Aorta (tissue), 5 donors: ENCODE measurements around the gene ZC3H7B. TPM values are rescaled to one million over a fixed set of nuclear protein-coding genes. Genes with fewer than 3 reads are reported as not detected.

Source experiments
- ATAC-seq: fragments of 200-7000 bp; cut with Tn5 transposase; one replicate; pipeline ENCODE4 v1.9.1; 2022; ENCODE audit warnings: moderate library complexity; ENCODE audit not compliant: low FRiP score
- DNase-seq, 2 donors: peaks; one replicate each; pipeline ENCODE4 v3.0.0-alpha.2; 2020
- H3K27ac ChIP-seq, 2 donors: one replicate each; pipeline ENCODE4 v1.5.1; 2013; ENCODE audit warnings: low read length in 2 of 2, mild to moderate bottlenecking in 2 of 2, moderate library complexity in 2 of 2, control low read depth in 1 of 2, inconsistent platforms in 1 of 2, low read depth in 1 of 2
- H3K27me3 ChIP-seq, 2 donors: one replicate each; pipeline ENCODE4 v1.6.1; 2013; ENCODE audit warnings: control low read depth in 1 of 2, low read length in 1 of 2, mild to moderate bottlenecking in 1 of 2, moderate library complexity in 1 of 2; ENCODE audit not compliant: insufficient read depth in 2 of 2, control insufficient read depth in 1 of 2
- H3K36me3 ChIP-seq, 2 donors: one replicate each; pipeline ENCODE4 v1.6.1; 2013; ENCODE audit warnings: control low read depth in 1 of 2, low read length in 1 of 2, mild to moderate bottlenecking in 1 of 2; ENCODE audit not compliant: insufficient read depth in 2 of 2, control insufficient read depth in 1 of 2
- H3K4me1 ChIP-seq, 2 donors: one replicate each; pipeline ENCODE4 v1.6.1; 2013; ENCODE audit warnings: low read length in 2 of 2, control low read depth in 1 of 2, mild to moderate bottlenecking in 1 of 2, moderate library complexity in 1 of 2; ENCODE audit not compliant: insufficient read depth in 2 of 2, control insufficient read depth in 1 of 2
- H3K4me3 ChIP-seq, 2 donors: one replicate each; pipeline ENCODE4 v1.5.1; 2013; ENCODE audit warnings: low read length in 2 of 2, control low read depth in 1 of 2, mild to moderate bottlenecking in 1 of 2
- H3K9me3 ChIP-seq: one replicate; pipeline ENCODE4 v1.6.1; 2013; ENCODE audit warnings: mild to moderate bottlenecking, low read length; ENCODE audit not compliant: control insufficient read depth
- WGBS, 2 donors: extraction: QIAGEN DNeasy Blood & Tissue Kit; methylation state at CpG; one replicate each; pipeline ENCODE4 v1.1.7; 2013; 5-methylcytosine and 5-hydroxymethylcytosine counted together
- intact Hi-C, 2 donors: fragments of 100-400 bp; cut with DNase I; formaldehyde crosslinking; loops; one replicate each; pipeline versions ENCODE4 v1.14.2 to v1.15.0; 2022
- polyA plus RNA-seq, 2 donors: library from polyadenylated mRNA; stranded (reverse); fragments of 200-250 nt; gene quantifications; one replicate each; pipeline ENCODE4 v1.2.3, GENCODE V29; 2013
- total RNA-seq, 2 donors: library from RNA; stranded (reverse); fragmentation: NEBNext Ultra II Directional; extraction: Animal tissue kit (Norgen Biotek cat#: 25700); gene quantifications; one replicate each; pipeline ENCODE4 v1.2.1, GENCODE V29; 2021
- donor health status: healthy with polysubstance abuse.
- donor health status: Bipolar disorder and iron deficiency.
- donor health status: DM: no; HTN: no; CAD: no.
- donor health status: DM: no; HTN: no; CAD: no.
- donor health status: DM: yes; HTN: yes; CAD: no.

ZC3H7B gene
- total and polyA plus RNA-seq, 4 donors = 14.8 to 50.0 (median 29.2) TPM

- H3K4me1 ChIP-seq = no peaks in the 10 kb centered on the region
- H3K27me3 ChIP-seq = no peaks in the 10 kb centered on the region
- H3K9me3 ChIP-seq = no peaks in the 10 kb centered on the region
- peaks cover 2 to 4% of the 10 kb centered on the region in 2 donors for H3K36me3 ChIP-seq
- ATAC-seq = no peak
- H3K27ac ChIP-seq = no peak overlapping the region
- DNase-seq = no peak
- WGBS, 2 donors = 91 to 93% methylated on average over 3 of the region's 3 CpGs
- no peak overlapping the region for H3K4me3 ChIP-seq
- intact Hi-C loops = no loop called here
Measured at GRCh38 chr22:41341990-41342389, 40.7 kb downstream of the ZC3H7B start.

- Histone ChIP-seq H3K4me3 (no peak overlapping the region), H3K9me3 (no peaks in the 10 kb centered on the region), H3K4me1 (no peaks in the 10 kb centered on the region), H3K36me3 (peaks cover 2 to 8% of the 10 kb centered on the region in 2 donors), H3K27me3 (no peaks in the 10 kb centered on the region), H3K27ac (no peak overlapping the region)
- intact Hi-C loops = no loop called here
- DNase-seq (no peak), ATAC-seq (no peak)
- WGBS, 2 donors = 90 to 94% methylated on average over 18 of the region's 18 CpGs
Measured at GRCh38 chr22:41343300-41343699, 42.0 kb downstream of the ZC3H7B start.

GRCh38 chr22:41343717-41344116 lies 42.4 kb downstream of the ZC3H7B start:
- Histone ChIP-seq H3K36me3 (peaks cover 2 to 8% of the 10 kb centered on the region in 2 donors), H3K27me3 (no peaks in the 10 kb centered on the region), H3K9me3 (no peaks in the 10 kb centered on the region), H3K4me3 (no peak overlapping the region), H3K27ac (no peak overlapping the region), H3K4me1 (no peaks in the 10 kb centered on the region)
- 93 to 94% methylated on average over 9 of the region's 9 CpGs for WGBS, 2 donors
- ATAC-seq = no peak
- intact Hi-C loops = no loop called here
- DNase-seq = no peak

DNA sequence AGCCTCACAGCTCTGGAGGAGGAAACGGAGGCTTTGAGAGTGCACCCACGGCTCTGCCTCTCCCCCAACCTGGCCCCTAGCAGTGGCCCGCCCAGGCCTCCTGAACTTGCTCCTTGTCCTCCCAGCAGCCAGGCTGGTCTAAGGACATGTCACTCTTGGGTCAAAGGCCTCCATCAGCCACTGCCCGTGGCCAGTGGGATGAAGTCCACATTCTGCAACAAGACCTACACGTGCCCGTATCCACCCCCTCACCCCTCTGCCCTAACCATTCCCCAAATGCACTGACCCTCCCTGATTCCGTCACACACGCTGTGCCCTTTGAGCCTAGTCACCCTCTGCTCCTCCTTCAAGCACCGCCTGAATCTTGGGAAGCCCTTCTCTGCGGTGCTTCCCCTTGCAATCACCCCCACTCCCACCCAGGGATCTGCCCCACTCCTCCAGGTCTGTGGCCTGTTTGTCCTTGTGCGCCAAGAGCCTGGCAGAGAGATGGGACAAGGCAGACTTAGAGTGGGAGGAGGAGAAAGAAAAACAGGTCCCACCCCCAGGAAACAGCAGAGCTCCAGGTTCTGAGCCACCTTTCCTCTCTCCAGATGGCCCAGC lies 43.0 kb downstream of the ZC3H7B start:
- no peaks in the 10 kb centered on the region for H3K9me3 ChIP-seq
- H3K4me1 ChIP-seq = no peaks in the 10 kb centered on the region
- no peak overlapping the region for H3K4me3 ChIP-seq
- no peak overlapping the region for H3K27ac ChIP-seq
- H3K36me3 ChIP-seq = peaks cover 2 to 5% of the 10 kb centered on the region in 2 donors
- DNase-seq (no peak), ATAC-seq (no peak)
- 87 to 90% methylated on average over 11 of the region's 11 CpGs for WGBS, 2 donors
- H3K27me3 ChIP-seq = no peaks in the 10 kb centered on the region
- intact Hi-C loops = no loop called here

DNA sequence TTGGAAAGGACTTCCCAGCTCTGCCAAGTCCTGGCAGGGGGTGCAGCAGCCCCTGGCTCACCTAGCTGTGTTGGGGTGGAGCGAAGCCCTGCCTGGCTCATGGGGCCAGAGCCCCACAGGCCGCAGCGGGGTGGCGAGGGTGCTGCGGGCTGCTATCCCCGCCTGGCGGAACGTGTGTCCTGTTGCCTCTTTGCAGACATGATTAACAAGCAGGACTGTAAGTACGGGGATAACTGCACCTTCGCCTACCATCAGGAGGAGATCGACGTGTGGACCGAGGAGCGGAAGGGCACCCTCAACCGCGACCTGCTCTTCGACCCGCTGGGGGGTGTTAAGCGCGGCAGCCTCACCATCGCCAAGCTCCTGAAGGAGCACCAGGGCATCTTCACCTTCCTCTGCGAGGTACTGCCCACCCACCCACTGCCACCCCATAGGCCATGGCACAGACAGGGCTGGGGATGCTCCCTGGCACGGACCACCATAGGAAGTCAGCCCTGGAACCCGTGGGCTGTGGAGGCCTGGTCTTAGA lies 44.5 kb downstream of the ZC3H7B start:
- no peaks in the 10 kb centered on the region for H3K9me3 ChIP-seq
- no peak for ATAC-seq
- H3K36me3 ChIP-seq = peaks cover 2 to 5% of the 10 kb centered on the region in 2 donors
- H3K4me1 ChIP-seq = no peaks in the 10 kb centered on the region
- no peak overlapping the region for H3K27ac ChIP-seq
- 94 to 95% methylated on average over 24 of the region's 24 CpGs for WGBS, 2 donors
- H3K4me3 ChIP-seq = no peak overlapping the region
- intact Hi-C loops = no loop called here
- DNase-seq = no peak
- H3K27me3 ChIP-seq = no peaks in the 10 kb centered on the region

DNA sequence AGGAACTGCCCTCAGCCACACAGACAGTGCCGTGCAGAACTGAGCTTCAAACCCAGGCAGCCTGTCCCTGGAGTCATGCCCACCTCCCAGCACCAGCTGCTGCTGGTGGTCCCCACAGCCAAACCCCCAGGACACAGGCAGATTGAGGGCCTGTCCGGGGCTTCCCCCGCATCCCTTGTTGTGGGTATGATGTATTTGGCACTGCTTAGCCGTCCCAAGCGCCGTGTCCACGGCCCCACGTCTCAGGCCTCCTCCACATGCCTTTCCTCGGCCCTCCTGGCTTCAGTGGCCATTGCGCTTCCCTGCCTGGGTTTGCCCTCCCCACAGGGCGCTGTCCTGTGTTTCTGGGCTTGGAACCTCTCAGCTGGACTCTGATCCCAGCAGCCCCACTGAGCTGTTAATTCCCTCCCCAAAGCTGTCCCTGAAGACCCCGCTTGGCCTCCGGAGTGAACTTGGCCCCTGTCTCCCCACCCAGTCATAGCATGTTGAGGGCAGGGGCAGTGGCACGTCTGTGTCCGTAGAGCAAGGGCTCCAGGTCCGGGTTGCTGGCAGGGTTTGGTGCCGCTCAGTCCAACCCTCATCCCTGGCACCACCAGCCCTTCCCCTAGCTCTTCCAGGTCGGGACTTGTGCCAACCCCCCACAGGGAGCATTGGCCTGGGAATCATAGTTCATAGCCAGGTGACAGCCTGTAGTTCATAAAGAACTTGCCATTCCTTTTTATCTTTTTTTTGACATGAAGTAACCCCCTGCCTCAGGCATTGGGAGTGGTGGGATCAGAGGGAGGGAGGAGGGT lies 45.9 kb downstream of the ZC3H7B start:
- ATAC-seq = no peak
- WGBS, 2 donors = 74 to 75% methylated on average over 18 of the region's 18 CpGs
- intact Hi-C loops = no loop called here

GRCh38 chr22:41348964-41349484 lies 47.7 kb downstream of the ZC3H7B start:
- Histone ChIP-seq H3K27me3 (no peaks in the 10 kb centered on the region), H3K9me3 (no peaks in the 10 kb centered on the region), H3K4me3 (no peak overlapping the region), H3K4me1 (no peaks in the 10 kb centered on the region), H3K36me3 (peaks cover 0 to 5% of the 10 kb centered on the region in 2 donors), H3K27ac (no peak overlapping the region)
- intact Hi-C loops = no loop called here
- no peak for DNase-seq
- 96 to 97% methylated on average over 22 of the region's 22 CpGs for WGBS, 2 donors
- no peak for ATAC-seq

More for the DNA sequence above, 45.9 kb downstream of the ZC3H7B start:
- Histone ChIP-seq H3K9me3 (no peaks in the 10 kb centered on the region), H3K27me3 (no peaks in the 10 kb centered on the region), H3K4me3 (no peak overlapping the region), H3K36me3 (peaks cover 2 to 6% of the 10 kb centered on the region in 2 donors), H3K4me1 (no peaks in the 10 kb centered on the region), H3K27ac (no peak overlapping the region)
- no peak for DNase-seq

DNA sequence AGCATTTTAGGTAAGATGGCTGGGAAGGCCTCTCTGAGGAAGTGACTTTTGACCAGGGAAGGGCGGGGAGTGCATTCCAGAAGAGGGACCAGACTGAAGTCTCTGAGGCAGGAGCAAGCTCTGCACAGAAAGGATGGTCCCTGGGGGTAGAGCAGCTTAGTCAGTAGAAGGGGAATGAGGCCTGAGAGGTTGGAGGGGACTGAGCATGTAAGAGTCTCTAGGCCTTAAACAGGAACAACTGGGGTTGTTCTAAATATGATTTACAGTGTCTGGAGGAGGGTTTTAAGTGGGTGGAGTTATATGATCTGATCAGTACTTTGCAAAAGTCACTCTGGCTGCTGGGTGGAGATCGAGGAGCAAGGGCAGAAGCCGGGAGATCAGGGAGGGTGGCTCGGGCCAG lies 48.8 kb downstream of the ZC3H7B start:
- no peak overlapping the region for H3K4me3 ChIP-seq
- 80 to 87% methylated on average over 4 of the region's 4 CpGs for WGBS, 2 donors
- H3K36me3 ChIP-seq = peaks cover 0 to 5% of the 10 kb centered on the region in 2 donors
- DNase-seq (no peak), ATAC-seq (no peak)
- H3K27me3 ChIP-seq = no peaks in the 10 kb centered on the region
- intact Hi-C loops = no loop called here
- no peaks in the 10 kb centered on the region for H3K4me1 ChIP-seq
- H3K9me3 ChIP-seq = no peaks in the 10 kb centered on the region
- H3K27ac ChIP-seq = no peak overlapping the region
